Ecto neural progenitor cell (in vitro differentiated cells): Measurements from ENCODE around the gene SERPINA9.
"Not testable (repeated sequence)": the region's sequence is repeated elsewhere in the genome, so short reads cannot be mapped to it uniquely, and the experiment has no call there.

Source experiments
- DNase-seq: peaks from one replicate; pipeline ENCODE4 v3.0.0-alpha.2; 2018; ENCODE audit warnings: low spot score

The SERPINA9 gene

DNA sequence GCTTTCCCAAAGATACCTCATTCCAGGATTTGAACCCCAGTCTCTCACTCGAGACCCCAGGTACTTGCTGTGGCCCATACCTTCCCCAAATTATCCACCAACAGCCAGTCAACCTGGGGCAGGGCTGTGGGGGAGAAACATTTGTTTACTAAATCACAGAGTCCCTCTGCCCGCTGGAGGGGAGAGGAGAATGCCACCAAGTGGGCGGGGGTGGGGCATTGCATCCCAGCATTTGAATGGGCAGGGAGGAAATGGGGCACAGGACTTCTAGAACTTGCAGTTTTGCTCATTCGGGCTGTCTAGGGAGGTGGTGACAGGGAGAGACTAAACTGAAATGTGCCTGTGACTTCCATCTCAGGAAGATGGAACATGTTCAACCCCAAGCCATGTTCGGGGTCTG lies 10.9 kb upstream of the SERPINA9 start:
- DNase-seq: no peak

DNA sequence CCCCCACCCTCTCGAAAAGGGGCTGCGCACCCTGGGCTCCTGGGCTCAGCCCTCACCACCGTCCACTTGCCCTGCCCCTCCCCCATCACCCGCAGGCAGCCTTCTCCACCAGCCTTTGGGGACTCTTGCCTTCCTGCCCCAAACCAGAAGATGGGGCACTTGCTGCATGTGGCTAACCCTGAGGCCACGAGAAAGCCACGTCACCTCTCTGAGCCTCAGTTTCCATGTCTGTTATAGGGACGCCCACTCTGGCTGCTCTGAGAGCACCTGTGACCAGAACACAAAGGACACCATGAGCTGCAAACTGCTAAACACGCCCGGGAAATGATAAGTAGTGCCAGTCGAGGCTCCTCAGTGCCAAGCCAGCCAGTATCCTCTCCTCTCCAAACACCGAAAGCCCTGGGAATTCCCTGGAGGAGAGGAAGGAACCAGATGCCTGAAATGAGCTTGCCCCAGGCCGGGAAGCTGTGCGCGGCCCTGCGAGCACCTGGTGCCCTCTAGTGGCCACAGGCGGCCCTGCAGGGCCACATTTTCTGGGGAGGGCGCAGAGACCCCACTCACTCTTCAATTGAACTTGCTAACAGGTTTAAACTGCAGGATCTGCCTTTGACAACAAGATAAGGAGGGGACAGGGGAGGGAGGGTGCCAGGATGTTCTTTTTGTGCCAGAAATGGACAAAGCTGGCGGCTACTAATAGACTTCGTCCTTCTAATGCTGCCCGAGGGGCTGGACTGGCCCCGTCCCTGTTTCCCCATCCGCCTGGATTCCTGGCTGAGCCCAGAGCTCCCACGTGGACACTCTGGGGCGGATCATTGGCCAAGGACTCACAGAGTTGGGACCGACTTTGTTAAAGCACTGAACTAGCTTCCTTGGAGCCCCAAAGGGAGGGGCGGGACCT lies 10.2 kb upstream of the SERPINA9 start:
- DNase-seq: peak; percentile 88

DNA sequence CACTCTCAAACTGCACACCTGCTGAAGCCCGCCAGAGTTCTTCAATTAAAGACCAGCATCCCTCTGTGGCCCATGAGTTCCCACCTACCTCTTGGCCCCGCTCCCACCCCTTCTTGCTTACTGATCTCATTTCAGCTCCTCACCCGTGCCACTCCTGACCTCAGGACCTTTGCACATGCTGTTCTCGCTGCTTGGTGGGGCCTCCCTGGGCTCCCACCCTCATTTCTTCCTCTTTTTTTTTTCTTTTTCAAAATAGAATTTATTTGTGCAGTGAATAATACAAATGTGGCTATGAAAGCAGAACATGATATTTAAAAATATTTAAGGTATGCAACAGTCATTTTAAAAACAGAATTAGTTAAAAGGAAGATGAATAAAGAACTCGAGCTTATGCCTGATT lies 8.5 kb upstream of the SERPINA9 start:
- DNase-seq: no peak

DNA sequence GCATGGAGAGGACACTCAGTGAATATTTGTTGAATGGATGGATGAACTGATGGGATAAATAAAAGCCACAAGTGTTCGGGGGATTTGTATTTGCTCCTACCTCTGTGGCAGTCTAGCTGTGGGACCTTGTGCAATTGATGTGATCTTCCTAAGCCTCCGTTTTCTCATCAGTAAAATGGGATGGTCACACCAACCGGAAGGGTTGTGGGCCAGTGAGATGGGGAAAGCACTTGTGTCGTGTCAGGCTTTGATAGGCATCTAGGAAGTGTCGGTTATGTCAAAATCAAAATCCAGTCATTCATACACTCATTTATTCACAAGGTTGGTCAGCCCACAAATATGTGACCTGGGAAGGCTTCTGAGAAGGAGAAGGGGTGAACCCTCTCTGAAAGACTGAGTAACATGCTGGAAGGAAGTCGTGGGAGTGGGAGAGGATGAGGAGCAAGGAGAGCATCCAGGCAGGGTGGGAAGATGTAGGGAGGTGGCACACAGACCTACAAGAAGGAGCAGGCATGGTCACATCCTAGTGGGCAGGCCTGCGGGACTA lies 7.8 kb upstream of the SERPINA9 start:
- DNase-seq: no peak

DNA sequence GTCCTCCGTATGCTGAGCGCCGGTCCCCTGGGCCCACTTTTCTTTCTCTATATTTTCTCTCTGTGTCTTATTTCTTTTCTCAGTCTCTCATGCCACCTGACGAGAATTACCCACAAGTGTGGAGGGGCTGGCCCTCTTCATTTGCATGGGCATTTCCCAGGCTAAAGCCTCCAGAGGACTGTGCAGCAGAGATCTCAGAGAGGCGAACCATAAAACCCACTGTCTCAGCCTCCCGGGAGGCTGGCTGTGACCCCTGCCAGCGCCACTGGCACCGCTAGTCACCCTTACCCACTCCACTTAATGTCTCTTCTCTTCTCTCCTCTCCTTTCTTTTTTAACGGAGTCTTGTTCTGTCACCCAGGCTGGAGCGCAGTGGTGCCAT lies 7.1 kb upstream of the SERPINA9 start:
- DNase-seq: no peak

DNA sequence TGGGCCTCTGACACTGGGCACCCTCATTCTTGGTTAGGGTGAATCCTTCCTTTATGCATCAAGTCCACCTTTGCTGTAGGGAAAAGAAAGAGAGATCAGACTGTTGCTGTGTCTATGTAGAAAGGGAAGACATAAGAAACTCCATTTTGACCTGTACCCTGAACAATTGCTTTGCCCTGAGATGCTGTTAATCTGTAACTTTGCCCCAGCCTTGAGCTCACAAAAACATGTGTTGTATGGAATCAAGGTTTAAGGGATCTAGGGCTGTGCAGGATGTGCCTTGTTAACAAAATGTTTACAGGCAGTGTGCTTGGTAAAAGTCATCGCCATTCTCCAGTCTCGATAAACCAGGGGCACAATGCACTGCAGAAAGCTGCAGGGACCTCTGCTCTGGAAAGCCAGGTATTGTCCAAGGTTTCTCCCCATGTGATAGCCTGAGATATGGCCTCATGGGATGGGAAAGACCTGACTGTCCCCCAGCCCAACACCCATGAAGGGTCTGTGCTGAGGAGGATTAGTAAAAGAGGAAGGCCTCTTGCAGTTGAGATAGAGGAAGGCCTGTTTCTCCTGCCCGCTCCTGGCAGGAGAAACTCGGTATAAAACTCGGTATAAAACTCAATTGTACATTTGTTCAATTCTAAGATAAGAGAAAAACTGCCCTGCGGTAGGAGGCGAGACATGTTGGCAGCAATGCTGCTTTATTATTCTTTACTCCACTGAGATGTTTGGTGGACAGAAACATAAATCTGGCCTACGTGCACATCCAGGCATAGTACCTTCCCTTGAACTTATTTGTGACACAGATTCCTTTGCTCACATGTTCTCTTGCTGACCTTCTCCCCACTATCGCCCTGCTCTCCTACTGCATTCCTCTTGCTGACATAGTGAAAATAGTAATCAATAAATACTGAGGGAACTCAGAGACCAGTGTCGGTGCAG lies 6.4 kb upstream of the SERPINA9 start:
- not testable (repeated sequence) for DNase-seq

DNA sequence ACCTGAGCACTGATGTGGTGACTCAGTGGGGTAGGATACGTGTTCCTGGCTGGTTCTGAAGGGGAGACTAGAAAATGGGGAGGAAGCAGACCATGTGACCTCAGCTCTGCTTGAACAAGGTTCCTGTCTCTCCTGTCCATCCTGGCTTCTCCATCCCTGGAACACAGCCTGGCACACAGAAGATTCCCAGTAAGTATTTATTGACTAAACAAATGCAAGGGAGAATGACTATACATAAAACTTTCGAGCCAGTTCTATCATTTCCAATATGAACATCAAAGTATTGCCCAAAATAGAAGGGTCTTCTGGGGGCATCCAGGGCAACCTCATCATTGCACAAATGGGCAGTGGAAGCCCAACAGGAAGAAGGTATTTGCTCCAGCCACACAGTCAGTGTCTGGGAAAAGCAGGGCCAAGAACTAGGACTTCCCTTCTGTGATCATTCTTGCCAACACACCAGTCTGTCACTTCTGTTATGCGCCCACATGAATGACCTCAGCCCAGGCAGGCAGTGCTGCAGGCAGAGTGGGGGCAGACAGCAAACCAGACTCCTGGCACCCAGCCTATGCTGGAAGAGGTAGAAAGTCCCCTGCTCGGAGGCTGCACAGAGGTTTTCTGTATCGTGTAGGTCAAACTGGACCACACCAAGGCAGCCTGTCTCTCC lies 5.6 kb upstream of the SERPINA9 start:
- DNase-seq: no peak

DNA sequence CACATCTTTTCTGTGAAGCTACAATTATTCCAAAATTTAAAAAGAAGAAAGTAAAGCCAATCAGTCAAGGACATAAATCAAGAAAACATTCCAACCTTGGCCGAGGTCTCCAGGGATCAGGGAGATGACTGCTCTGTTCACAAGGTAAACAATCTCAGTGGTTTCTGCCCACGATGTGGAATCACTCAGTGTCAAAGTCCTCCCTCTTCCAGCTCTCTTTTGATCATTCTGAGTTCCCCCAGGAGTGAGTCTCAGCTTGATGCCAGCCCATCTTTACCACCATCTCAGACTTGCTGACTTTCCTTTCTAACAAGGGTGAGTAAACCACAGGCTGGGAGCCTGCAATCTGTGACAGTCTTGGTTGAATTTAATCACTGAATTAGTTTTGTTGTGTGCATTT lies 4.8 kb upstream of the SERPINA9 start:
- no peak for DNase-seq

DNA sequence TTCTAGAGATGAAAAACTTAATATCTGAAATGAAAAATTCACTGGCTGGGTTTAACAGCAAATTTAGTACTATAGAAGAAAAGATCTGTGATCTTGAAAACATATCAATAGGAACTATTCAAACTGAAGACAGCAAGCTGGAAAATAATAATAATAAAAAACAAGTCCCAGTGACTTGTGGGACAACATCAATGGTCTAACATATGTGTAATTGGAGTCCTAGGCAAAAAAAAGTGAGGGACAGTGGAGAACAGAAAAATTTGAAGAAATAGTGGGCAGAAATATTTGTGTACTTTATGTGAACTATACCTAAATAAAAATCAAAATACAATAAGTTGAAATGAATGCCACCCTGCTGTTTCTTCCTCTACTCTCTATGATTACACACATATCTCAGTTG lies 2.4 kb upstream of the SERPINA9 start:
- DNase-seq: no peak

DNA sequence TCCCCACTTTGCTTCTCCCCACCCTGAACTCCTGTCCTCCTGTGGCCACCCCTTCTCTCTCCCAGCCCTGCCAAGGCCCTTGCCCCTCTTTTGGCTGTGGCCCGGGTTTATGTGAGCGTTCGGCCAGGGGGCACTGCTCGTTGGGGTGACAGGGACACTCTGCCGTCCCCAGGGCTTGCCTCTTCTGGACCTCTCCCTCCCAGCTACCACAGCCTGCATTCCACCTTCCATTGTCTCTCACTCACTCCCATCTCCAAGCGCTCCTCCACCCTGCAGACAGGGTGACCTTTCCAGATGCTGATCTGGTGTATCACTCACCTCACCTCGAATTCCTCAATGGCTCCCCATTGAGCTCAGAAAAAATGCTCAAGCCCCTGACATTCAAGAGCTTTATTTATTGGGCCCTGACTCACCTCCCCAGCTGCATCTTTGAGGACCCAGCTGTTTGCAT lies 1.4 kb downstream of the SERPINA9 start:
- DNase-seq: no peak

DNA sequence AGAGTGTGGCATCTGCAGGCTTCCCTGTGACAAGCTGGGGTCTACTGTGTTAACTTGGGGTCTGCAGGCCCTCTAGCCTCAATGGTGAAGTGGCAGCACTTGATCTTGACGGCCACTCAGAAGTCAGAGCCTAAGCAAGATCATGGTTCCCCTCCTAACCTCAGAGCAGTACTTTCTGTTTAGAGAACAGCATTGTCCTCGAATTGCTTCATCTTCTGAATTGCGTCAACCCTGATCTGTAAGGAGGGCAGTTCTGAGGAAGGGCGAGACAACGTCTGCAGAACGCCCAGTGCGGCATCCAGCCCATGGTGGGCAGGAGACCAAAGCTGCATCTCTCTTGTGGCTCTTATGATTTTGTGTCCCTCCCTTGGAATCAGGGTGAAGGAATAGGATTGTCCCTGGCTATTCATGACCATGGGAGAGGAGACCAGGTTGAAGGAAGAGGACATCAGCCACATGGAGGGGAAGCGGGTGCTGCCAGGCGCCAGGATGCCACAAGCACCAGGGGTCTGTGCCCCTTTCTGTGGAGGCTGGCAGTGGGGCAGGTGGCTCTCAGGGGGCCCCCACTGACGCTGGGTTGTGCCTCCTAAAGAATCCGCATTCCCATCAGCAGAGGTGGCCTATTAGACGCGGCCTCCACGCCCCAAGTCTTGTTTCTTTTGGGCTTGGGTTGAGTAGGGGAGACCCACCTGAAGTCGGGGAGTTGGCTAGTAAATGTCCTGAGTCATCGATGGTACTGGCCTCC lies 2.2 kb downstream of the SERPINA9 start:
- DNase-seq: no peak

DNA sequence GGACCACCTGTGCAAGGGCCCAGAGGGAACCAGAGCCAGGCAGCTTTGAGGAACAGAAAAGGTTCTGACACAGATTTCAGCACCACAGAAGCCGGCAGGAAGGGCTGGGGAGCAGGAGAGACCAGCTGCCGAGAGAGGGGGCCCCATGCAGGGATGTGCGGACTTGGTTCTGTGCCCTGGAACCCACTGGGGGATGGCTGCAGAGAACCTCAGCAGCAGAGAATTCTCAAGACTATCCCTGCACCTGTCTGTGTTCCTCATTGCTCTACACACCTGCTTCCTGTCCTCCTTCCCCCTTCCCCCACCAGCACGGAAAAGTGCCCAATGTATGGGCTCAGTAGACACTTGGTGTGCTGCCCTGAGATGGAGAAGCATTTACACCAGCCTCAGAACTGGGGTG lies 3.2 kb downstream of the SERPINA9 start:
- no peak for DNase-seq

DNA sequence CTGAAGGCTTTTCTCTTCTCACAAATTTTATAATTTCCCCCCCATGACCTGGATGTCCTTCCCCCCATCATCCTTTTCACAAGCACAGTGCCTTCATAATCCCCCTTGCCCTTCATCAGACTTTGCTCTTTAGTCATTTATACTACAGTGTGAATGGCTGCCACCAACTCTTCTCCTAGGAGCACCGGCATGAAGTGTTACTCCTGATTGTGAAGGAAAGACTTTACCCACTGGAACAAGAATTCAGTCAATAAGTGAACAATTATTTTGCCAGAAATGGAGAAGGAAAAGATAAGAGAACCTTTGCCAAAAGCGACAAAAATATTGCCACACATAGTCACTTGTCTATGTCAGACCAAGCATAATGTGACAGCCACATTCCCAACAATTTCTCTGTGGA lies 5.0 kb downstream of the SERPINA9 start:
- DNase-seq: no peak

DNA sequence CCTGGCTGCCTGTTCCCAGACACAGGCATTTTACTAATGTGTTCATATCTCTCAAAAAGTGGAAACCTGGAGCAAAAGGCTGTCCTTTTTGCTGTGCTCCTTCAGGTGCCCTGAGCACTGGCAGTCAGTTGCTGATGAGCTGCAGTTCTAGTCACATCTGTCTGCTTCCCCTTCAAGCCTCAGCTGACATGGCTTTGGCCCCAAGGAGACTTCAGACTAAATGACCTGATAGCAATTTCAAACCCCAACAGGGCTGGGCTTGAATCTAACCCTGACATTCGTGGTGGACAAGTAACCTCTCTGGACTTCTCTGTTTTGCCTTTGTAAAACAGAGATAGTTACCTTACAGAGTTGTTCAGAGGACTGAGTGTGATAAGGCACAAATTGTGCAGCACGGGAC lies 5.7 kb downstream of the SERPINA9 start:
- no peak for DNase-seq

DNA sequence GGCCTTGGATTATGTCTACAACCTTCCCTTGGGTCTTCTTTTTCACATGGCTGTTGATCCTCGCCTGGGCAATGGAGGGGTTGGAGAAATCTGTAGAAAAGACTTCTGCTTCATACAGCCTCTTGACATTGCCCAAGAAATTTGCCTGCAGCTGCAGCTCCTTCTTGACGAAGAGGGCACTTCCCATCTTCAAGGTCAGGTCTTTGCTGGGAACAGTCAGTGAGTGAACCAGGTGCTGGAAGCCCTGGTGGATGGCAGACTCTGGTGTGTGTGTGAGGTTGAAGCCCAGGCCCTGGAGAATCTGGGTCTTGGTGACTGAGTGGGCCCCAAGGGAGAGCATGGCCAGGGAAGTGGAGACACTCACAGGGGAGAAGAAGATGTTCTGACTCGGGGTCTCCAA lies 6.7 kb downstream of the SERPINA9 start:
- no peak for DNase-seq

DNA sequence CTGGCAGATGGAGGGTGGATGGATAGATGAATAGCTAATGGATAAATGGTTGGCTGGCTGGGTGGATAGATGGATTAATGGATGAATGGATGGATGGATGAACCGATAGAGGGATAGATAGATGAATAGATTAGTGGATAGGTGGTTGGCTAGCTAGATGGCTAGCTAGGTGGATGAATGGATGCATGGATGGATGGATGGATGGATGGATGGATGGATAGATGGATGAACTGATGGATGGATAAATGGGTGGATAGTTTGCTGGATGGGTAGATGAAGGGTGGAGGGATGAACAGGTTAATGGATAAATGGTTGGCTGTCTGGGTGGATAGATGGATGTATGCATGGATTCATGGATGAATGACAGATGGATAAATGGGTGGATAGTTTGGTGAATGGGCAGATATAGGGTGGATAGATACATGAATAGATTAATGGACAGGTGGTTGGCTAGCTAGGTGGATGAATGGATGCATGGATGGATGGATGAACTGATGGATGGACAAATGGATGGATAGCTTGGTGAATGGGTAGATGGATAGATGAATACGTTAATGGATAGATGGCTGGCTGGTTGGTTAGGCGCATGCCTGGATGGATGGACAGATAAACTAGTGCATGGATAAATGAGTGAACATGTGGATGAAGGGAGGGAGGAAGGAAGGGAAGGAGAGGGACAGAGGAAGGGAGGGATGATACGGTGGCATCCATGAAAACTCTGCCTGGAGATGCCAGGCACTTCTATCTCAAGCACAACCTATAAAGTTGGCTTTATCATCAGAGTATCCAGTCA lies 8.1 kb downstream of the SERPINA9 start:
- no peak for DNase-seq

DNA sequence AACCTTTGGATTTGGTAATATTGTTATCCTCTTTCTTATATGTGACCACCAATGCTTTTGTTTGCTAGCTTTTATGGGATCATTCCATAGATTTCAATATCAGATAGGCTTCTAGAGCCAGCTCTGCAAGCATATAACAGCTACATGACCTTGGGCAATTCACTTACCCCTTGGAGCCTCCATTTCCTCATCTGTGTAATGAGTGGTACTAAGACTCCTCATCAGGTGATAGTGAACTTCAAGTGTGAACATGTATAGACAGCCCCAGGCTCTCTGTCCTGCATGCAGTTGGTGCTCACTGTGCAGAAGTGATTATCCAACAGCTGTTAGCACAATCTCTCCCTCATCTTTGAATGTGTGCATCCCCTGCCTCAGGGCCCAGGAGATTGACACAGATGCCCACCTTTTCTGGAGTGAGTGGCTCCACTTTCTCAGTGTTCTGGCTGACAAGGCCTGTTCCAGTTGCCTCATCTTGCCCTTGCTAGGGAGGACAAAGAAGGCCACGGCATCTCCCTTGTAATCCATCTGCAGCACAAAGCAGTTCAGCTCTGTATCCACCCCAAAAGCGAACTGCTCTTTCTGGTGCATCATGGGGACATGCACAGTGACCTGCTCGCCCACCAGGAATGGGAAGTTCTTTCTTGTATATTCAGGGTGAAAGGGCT lies 9.2 kb downstream of the SERPINA9 start:
- no peak for DNase-seq

DNA sequence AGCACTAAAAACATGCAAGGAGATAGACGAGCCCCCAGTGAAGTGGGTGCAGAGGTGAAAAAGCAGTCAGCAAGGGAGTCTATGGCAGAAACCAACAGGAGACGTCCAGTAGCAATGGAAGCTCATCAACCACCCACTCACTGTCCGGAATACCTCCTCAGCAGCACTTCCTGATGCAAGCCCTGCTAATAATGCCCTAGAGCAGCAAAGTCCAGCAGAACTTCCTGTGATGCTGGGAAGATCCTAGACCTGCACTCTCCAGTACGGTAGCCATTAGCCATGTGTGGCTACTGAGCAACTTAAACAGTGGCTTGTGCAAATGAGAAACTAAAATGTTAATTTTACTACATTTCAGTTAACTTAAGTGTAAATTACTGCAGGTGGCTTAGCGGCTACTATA lies 11.0 kb downstream of the SERPINA9 start:
- no peak for DNase-seq

DNA sequence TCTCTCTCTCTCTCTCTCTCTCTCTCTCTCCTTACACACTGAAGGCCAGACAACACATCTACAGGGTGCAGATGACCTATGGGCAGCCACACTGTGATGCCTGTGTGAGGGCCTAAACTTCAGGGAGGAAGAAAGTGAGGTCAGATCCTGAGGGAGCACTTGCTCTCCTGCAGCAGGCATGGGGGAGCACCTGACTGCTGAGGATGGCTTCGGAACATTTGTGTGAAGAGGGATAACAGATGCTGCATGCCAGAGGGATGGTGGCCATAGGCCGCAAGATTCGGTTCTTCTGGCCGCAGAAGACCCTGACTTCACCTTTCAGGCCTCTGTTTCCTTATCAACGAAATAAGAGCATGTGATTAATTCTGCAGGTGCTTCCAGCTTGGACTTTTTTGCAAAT lies 11.7 kb downstream of the SERPINA9 start:
- no peak for DNase-seq
